ENCODE measurements around the gene ANKDD1B.
"Not testable (repeated sequence)": the region's sequence is repeated elsewhere in the genome, so short reads cannot be mapped to it uniquely, and the experiment has no call there.

ANKDD1B gene

DNA sequence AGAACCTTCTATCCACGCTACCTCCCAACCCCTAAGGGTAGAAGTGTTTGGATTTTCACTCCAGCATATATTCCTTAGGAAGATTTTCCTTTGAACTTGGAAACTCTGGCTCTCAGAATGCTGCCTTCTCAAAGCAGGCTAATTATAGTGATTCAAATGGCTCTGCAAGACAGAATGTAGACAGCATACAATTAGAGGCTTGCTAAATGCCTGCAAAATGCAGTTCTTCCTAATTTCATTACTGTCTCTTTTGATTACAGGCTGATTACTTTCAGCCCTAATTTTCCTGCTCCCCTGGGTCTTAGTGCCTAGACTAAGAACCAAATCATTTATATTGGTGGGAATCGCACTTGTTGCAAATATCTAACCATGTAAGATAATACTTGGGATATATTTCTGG is 50.8 kb downstream of the ANKDD1B start:
- no peak for ATAC-seq

DNA sequence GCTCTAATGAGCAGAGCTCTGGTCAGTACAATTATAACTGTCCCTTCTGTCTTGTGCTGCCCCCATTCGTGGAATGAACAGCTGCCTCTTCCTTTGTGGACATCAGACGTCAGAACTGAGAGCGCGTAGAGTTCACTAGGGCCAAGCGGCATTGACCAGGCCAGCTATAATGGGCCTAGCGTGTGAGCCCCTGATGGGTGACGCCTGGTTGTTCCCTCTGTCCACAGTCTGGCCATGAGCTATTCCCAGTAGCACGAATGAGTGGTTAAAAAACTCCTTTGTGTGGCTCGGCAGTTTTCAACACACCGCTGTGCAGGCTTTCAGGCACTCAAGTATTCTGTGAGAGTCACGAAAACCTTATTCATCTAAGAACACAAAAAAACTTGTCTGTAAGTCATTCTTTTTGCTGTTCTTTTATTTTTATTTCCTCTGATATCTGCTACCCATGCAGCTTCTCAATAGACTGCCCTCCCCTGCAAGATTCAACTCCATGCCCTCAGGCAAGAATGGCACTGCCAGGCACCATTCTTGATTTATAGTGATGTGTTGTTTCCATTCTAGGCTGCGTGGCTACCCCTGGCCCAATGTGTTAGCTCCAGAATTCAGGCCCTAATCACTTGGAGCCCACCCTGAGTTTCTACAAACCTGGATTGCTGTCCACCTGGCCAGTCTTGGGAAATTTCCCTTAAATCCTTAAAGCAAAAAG is 52.5 kb downstream of the ANKDD1B start:
- no peak for ATAC-seq

DNA sequence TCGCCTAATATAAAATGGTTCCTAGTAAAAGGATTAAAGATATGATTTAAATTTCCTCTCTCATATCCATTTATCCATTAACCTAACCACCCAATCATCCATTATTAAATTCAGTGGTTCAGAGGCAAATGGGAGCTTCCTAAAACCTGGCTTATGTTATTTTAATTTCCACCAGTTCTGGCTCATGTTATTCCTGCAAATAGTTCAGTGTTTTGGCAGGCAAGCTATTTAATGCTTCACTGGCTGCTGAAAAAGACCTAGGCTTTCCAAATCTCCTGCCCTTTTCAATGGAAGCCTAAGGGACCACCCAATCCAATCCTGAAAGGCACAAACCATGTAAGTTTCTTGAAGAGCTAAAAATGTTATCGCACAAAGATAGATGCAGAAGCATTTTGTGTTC is 53.7 kb downstream of the ANKDD1B start:
- no peak for ATAC-seq

DNA sequence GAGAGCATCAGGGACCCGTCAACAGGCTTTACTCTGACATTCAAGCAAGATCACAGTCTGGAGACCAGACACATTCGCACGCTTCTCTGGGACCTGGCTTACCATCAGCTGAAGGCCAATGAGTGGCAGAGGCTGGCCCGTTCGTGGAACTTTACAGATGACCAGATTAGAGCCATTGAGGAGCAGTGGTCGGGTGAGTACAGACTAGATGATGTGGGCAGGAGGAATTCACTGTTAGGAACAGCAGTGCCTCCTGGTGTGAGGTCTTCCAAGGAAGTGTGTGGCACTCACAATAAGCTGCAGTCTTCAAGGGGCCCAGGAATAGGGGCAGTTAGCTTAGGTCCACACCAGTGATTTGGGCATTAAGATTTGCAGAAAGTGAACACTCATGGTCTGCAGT is 55.5 kb downstream of the ANKDD1B start:
- ATAC-seq: no peak

DNA sequence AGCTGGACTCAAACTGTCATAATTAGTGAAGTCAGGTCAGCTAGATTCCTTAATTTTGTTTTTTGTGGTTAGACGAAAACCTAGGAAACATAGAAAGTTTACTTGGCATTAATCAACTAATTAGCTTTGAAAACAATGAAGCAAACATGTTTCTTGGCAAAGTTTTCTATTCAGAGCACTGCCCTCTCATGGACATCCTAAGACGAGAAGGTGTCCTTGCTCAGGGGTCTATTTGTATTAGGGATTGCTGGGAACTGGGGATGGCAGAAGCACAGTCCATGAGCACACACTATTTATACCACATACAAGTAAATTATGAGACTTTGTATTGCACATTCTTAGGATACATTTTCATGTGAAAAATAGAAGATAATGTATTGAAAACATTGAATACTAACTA is 56.3 kb downstream of the ANKDD1B start:
- no peak for ATAC-seq

DNA sequence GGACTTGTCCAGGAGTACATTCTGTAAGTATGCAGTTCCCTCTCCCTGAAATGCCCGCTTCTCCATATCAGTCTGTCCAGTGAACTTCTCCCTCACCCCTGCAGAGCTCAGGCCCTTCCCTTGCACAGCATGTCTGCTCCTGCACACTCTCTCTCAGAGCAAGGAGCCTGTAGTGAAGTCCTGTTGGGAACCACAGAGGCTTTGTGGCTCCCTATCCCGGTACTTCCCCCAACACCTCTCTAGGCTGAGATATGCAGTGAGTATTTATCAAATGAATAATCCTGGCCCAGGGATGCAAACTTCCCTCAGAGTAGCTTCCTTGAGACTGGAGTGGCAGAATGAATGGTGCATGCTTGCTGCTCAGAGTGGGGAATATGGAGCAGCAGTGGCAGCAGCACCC is 57.2 kb downstream of the ANKDD1B start:
- no peak for ATAC-seq

DNA sequence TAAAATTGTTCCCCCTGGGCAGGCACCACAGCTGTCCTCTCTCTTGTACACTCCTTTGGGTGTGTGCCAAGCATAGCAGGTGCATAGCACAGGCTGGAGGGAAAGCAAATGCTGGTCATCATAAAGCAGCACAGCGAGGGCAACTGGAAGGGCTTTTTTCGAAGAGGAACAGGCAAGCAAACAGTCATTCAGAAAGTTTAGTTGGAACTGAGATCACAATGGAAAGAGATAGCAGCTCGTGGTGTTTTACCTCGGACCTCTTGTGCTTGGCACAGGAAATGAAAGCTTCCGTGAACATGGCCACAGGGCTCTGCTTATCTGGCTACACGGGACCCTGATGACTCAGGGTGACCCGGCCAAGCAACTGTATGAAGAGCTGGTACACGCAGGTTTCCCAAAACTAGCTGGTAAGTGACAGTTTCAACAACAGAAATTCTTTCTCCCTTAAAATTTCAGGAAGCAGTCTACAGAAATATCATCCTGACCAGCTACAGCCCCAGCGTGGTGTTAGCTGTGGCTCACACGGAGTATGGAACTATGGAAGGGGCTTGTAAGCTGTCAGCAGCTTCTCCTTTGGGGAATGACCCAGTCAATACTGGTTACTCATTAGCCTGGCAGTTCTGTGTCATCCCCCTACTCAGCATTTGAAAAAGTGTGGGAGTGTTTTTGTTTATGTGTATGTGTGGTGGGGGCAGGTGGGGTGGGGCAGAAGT is 57.9 kb downstream of the ANKDD1B start:
- peak; percentile 96 to 97 for ATAC-seq

DNA sequence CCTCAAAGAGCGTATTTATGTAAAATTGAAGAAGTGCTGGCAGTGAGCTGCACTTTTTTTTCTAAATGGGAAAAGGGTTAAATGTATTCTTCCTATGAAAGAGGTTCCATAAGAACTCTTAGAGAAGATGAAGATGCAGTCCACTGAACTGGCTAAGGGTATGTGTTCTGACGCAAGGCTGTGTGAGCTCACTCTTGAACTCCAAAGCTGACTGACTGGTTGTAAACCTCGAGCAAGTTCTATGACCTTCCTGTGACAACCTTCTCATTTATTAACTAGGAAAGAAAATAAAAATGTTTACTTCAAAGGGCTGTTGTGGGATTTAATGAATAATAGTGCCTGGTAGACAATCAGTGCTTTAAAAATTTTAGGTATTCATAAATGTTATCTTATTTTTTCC is 59.3 kb downstream of the ANKDD1B start:
- no peak for ATAC-seq

DNA sequence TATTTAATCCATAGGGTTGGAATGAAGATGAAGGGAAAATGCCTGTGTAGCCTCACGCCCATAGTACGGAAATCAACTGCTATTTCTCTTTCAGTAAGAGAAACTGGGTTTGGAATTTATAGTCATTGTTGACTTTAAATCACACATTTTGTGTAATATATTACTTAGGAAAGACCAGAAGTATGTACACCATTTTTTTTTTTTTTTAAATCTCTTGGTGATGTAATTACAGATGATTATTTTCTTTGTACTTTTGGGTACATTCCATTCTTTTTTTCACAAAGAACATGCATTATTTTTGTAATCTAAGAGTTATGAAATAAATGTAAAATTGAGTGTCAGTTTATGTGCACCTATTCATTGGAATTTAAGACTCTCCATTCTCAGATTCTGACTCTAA is 60.3 kb downstream of the ANKDD1B start:
- no peak for ATAC-seq

DNA sequence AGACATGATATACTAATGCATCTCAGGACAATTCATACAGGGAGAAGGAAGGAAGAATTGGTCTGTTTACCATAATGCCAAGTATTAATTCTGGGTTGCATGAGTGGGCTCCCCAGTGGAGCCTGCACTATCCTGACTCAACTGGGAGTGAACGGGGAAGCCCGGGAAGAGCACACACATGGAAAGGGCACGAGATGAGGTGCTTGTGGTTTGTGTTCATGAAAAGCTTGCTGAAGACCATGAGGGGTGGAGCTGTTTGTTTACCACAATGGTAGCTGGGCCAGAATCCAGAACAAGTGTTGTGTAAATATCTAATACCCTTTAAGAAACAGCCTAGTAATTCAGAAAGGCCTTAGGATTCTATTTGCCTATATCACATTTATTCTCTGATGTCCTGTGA is 61.4 kb downstream of the ANKDD1B start:
- no peak for ATAC-seq

DNA sequence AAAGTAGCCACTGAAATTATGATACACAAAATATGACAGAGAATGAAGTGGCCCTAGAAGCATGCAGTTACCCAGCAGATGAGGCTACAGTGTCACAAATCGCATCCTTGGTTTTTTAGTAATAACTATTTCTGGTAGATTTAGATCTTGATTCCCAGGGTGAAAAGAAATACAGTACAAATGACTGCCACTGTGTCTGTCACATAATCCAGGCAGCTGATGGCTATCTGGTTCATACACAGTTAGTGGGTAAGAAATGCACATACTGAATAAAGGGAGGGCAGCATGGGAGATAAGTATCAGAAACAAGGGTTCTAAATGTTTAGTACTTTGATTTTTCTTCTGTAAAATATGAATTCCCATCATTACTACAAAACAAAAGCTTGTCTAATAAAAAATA is 64.5 kb downstream of the ANKDD1B start:
- no peak for ATAC-seq

DNA sequence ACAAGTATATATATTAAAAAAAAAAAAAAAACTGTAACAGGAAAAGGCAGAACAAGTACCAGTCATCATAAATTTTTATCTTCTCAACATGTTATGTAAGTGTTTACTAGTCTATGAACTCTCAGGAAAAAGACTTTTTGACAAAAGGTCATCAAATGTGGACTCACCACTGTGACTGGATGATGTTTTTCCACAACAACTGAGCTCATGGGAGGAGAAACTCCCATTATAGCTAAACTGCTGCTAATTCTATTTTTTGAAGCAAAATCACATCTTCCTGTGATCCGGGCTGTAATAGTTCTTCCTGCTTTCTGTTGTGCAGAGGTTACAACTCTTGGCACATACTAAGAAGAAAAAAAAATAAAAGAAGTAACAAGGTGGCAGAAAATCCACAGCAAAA is 66.4 kb downstream of the ANKDD1B start:
- no peak for ATAC-seq

DNA sequence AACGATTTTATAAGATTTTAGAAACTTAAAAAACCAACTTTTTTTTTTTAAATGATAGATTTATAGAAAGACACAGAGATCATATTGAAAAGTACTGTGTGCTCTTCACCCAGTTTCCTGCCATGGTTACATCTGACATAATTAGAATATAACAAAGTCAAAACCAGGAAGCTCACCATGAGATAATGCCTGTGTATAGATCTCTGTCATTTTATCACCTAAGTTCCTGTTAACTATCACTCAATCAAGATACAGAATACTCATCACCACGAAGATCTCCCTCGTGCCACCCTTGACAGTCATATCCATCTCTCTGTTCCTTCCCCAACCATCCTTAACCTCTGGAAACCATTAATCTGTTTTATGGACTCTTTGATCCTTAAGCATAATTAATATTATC is 66.9 kb downstream of the ANKDD1B start:
- peak; percentile 76 to 90 for ATAC-seq

DNA sequence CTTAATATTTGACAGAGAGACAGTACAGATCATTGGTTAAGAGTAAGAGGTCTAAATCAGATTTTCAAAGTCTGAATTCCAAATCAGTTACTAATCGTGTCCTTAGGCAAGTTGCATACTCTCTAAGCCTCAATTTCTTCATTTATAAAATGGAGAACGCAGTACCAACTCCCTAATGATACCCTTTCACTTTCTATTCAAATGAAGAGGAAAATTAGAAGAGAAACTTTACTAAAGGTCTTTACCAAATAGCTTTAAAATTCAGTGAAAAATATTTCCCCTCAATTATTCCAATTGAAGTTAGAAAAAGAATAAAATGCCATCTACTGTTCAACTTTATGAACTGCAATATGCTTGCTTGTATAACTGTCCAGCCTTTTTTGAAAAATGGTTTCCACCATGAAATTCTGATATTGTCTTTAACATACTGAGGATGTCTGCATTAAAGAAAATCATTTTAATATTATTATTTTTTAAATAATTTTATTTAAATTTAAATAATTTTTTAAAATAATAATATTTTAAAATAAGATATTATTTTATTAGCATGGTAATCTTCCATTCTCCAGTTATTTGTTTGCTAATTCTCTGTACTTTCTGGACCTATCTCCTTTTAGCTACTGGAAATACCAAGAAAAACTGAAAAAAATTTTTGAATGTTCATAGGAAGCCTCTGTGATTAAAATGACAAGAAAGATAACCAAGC is 70.0 kb downstream of the ANKDD1B start:
- no peak for ATAC-seq

DNA sequence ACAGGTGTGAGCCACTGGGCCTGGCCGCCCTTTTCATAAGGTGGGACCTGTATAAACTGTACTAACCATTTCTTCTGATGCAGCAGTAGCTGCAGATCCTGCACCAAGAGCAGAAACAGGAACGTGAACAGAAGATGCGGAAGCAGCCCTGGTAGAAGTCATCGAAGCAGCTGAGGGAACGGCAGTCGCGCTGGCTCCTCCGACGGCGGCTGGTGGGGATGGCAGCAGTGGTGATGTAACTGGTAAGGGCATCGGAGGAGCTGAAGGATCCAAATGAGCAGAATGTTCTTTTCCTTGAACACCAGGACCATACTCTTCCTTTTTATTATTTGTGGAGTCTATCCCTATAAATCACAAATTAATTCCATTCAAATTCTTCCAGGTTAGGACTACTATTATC is 73.9 kb downstream of the ANKDD1B start:
- ATAC-seq: no peak

DNA sequence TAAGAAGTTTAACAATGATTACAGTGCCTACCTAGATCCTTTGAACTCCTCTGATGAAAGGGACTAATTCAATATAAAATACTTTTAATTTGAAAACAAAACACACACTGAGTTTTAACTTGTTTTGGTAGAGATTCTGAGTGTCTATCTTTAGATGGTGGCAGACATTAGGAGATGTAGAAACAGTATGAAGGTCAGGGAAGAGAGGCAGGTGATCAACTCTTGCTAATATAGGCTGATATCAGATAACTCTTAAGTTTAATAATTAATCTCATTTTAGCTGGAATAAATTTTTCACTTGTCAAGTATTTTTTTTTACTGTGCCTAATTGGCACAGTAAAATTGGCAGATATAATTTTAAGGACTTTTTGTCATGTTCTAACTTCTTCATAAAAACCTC is 75.2 kb downstream of the ANKDD1B start:
- ATAC-seq: no peak

DNA sequence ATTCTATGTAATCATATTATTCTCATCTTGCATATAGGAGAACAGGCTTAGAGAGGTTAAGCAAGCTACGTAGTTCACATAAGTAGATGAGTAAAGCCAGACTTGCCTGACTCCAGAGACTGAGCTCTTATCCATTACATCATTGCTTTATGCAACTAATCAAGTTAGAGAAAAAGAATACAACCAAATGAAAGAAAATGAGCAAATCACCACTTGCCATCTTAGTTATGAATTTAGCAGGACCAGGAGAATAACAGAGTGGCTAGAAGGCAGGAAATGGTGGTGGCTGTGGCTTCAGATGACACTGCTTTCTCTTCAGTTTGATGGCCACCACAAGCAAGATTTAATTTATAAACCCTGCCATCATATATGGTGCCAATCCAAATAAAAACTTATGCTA is 79.4 kb downstream of the ANKDD1B start:
- peak; percentile 25 to 38 for ATAC-seq

DNA sequence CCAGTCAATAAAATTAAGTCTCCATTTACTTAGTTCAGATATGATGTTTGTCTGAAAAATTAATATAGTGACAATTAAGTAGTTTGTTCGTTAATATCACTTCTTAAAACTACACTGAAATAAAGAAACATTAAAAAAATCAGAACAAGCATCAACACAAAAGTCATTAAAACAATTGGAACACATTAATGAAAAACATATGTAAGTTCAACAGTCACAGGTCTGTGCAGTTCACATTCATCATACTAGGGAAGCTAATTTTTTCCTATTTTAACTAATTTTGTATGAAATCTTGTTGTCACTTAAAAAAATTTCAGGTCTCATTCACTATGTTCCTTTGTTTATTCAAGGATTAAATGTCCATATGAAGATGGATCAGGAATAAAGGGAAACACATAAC is 83.5 kb downstream of the ANKDD1B start:
- no peak for ATAC-seq

DNA sequence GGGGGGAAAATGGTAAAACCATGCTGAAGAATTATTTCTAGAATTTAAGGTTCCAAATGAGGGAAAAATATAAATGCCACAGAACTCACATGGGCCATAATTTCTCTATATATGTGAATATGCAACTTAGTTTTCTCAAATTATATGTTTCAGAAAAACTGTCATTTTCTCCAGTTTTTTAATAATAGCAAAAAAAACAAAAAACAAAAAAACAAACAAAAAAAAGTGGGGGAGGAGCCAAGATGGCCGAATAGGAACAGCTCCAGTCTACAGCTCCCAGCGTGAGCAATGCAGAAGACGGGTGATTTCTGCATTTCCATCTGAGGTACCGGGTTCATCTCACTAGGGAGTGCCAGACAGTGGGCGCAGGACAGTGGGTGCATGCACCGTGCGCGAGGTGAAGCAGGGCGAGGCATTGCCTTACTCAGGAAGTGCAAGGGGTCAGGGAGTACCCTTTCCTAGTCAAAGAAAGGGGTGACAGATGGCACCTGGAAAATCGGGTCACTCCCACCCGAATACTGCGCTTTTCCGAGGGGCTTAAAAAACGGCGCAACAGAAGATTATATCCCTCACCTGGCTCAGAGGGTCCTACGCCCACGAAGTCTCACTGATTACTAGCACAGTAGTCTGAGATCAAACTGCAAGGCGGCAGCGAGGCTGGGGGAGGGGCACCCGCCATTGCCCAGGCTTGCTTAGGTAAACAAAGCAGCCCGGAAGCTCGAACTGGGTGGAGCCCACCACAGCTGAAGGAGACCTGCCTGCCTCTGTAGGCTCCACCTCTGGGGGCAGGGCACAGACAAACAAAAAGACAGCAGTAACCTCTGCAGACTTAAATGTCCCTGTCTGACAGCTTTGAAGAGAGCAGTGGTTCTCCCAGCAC is 84.5 kb downstream of the ANKDD1B start:
- ATAC-seq: not testable (repeated sequence)

DNA sequence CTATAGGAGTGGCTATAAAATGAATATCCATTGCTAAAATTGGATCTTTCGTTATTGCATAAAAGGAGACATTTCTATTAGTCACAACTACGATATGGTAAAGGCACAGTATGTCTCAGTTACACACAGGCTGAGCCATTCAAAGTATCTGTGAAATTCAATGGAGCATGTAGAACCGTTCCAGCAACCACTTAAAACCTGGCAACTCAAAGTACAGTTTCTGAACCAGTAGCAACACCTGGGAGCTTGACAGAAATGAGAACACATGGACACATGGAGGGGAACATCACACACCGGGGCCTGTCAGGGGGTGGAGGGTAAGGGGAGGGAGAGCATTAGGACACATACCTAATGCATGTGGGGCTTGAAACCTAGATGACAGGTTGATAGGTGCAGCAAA is 90.6 kb downstream of the ANKDD1B start:
- no peak for ATAC-seq

DNA sequence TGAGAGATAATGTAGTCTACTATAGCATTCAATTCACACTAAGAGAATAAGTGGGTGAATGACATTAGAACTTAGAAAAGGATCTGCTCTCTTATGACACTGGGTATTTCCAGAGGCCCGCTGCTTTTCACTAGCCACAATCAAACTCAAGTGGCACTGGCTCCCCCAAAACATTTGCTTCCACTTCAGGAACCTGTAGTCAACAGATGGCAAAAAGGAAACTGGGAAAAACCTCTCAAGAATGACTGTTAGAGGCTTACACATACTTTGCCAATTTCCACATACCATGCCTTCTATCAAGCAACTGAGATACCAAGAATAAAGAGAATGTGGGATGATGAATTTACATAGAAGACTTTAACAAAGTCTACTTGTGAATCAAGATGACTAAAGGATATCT is 94.8 kb downstream of the ANKDD1B start:
- no peak for ATAC-seq

DNA sequence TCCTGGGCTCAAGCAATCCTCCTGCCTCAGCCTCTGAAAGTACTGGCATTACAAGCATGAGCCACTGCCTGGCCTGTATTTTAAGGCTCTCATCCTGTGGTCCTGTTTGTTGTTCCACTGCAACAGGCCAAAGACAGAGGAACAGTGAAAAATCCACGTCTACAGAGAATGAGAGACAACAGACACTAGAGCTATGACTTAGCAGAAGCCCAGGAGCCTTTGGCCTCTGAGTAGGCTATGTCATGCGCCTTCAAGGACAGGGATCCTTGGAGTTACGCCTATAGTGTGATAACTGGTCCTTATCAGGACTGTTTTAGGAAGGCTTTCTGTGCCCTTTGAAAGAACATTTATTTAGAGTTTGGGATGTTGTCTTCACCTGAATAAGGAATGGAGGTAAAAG is 95.5 kb downstream of the ANKDD1B start:
- ATAC-seq: no peak

DNA sequence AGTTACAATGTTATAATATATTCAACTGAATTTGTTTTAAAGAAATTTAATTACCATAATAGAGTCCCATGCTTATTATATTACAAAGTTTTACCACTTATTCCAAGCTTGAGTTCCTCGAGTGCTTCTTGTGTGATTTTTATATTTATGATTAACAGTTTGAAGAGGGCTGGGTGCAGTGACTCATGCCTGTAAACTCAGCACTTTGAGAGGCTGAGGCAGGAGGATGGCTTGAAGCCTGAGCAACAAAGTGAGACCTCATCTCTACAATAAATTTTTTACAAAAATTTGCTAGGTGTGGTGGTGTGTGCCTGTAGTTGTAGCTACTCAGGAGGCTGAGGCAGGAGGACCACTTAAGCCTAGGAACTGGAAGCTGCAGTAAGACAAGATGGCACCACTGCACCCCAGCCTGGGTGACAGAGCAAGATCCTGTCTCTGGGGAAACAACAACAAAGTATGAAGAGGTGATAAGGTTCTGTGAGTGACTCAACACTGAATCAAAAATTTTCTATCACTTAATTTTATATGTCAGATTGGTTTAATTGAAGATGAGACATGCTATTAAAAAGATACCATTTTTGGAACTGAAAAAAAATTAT is 96.8 kb downstream of the ANKDD1B start:
- peak; percentile 43 to 48 for ATAC-seq
